NCI-H226 (cell line): Measurements from ENCODE around the gene IDH1.
"Not testable (repeated sequence)": the region's sequence is repeated elsewhere in the genome, so short reads cannot be mapped to it uniquely, and the experiment has no call there.

Experiments used
- DNase-seq: peaks from one replicate; pipeline ENCODE4 v3.0.0-alpha.2; 2015

The IDH1 gene

DNA sequence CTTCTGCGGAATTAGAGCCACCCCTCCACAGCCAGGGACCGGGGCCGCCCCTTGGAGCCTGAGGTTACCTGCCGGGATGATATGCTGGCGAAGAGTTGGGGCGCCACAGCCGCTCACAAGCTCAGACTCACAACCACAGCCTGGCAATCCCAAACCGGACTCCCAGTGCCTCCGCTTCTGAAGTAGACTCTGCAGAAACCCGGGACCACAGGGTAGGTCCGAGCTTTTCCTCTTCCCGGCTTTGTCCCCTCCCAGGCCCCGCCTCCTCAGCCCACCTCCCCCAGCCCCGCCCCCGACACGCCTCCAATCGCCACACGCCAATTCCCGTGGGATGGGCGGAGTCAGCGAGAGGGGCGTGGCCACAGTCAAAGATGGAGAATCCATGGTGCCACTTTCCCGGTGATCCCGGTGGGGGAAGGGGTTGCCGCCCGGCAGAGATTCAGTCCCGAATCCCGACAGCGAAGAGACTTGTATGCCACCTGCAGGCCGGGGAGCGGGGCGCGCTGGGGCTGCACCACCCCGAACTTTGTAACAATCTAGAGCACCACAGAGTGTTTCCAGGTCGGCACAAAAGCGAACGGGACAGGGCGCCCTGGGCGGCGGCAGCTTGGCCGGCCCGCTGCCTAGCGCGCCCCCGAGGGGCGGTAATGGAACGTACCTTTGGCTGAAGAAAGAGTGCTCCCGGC, at the start of gene IDH1:
Gene IDH1 (minus strand): TSS at position 201 of the 686 bp plus-strand sequence. CDS start 3,520 bp downstream, outside the sequence.
- DNase-seq = peak; percentile 65

DNA sequence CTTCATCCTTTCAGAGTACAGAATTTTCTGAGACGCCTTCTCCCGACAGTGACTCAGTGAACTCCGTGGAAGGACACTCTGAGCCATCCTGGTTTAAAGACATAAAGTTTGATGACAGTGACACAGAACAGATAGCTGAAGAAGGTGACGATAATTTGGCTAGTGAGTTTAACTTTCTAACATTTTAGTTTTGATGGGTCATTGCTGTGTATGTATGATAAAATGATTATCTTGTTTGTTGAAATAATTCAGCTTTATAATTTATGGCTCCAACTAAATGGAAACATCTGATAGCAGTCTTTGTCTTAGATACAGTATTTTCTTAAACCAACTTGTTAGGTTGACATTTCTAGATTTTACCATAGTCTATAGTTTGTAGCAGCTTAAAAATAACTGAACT, 49.3 kb upstream of the IDH1 start:
- no peak for DNase-seq

DNA sequence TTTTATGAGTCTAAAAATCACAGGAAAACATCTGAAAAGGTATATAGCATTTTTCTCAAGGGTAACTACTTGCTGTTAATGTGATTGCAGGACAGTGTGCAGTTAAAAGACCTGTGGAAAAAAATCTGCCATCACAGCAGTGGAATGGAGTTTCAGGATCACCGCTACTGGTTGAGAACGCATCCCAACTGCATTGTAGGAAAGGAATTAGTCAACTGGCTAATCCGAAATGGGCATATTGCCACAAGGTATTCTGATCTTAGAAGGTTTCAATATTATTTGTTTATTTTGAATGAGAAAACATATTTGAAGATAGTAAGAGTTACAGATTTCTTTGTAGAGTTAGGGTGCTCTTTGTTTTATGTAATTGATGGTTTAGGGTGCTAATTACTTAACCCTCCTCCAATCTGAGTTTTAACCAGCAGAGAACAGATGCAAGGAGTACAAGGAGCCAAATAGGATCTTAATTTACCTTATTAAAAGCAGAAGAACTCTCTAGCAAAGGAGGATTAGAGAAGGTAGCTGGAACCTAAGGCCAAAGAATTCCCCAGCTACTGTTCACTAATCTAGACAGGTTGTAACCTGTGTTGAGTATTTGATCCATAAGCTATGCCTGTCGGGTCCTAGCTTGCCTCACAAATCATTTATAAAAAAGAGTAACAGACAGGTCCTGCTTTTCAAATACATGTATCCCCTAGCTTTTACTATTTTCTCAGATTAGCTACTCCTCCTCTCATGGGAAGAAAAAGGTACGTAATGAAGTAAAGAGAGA, 46.2 kb upstream of the IDH1 start:
- no peak for DNase-seq

DNA sequence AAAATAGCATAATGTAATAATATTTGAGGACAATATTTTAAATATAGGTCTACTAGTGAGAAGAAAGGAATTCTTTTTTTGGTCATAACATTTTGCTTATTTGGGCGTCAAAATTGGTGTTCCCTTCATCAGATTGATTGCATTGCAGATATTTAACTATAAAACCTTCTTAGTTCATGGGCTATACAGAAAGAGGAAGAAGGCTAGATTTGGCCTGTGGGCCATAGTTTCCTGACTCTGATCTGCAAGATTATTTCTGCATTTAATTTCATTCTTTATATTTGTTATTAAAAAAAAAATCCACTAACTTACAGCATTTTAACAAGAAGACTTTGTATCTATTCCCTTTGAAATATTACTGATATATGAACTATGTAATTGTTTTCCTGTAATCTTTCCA, 43.1 kb upstream of the IDH1 start:
- DNase-seq = no peak

DNA sequence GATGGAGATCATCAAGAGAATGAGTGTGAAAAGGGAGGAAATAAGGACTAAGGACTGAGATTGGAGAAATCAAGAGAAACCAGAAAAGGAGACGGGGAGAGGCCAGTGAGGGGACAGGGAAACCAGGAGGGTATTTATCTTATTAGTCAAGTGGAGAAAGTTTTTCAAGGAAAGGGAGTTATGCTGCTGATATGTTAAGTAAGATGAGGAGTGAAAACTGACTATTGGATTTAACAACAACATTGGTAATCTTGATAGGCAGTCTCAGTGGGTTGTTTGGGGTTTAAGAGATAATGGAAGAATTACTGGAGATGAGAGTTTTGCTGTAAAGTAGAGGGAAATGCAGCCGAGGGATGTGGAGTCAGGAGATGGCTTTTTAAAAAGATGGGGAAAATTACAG, 41.7 kb upstream of the IDH1 start:
- no peak for DNase-seq

DNA sequence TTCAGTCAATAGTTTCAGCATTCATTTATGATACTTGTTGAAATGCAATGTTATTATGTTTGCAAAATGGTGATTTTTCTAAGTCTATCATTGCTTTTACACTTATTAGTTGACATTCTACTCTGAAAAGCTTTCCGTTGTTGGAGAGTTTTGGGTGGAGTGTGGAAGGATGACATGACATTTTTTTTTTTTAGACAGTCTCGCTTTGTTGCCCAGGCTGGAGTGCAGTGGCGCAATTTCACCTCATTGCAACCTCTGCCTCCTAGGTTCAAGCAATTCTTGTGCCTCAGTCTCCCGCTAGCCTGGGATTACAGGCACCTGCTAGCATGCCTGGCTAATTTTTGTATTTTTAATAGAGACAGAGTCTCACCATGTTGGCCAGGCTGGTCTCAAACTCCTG, 41.0 kb upstream of the IDH1 start:
- DNase-seq = no peak

DNA sequence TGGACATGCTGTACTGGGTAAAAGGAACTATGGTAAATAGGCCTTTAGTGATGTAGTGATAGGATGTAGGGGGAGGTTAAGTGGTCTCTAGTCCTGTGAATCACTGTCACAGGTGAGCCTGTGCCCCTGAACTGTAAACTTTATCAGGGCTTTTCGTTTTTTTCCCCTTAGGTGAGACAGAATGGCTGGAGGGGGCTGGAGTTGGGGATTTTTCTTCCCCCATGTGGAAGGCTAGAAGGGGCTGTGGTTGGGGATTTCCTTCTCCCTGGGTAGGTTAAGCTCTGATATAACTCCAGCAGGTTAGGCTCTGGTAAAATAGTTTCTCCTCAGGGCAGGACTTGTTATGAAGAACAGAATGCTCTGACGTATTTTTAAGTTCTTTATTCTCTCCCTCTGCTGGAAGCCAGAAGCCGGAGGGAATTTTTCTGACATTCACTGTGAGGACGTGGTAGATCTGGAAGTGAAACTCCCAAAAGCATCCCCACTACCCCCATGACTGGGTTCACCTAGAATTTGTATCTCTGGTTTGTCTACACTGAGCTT, 39.7 kb upstream of the IDH1 start:
- DNase-seq = no peak

DNA sequence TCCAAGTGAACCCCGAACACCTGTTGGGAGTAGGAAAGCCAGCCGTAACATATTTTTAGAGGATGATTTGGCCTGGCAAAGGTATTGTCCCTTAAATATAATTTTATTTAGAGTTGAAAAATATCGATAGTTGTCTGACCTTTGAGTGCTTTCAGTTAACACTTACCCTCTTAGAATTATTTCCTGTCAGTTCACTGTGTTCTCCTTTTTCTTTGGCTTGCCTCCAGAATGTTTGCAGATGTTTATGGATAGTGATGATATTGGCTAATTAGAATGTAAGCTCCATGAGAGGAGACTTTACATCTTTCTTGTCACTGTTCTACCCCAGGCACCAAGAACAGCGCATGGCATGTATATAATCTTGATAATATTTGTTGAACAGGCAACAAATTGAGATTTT, 31.0 kb upstream of the IDH1 start:
- DNase-seq = no peak

DNA sequence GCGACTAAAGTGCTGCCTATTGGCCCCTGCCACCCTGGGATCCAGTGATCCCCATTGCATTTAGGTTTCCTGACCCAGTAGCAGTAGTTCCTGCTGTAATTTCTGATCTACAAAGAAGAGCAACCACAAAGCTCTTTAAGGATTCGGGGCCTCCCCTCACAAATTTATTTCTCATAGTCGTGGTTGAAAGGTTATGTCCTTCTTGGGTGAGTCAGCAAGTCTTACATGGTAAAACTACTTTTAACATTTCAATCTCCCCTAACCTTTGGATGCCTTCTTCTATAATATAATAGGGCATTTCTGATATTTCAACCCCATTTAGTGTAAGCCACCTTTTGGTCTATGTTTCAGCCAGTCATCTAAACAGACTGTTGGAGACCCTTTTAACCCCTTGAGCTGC, 26.1 kb upstream of the IDH1 start:
- no peak for DNase-seq

DNA sequence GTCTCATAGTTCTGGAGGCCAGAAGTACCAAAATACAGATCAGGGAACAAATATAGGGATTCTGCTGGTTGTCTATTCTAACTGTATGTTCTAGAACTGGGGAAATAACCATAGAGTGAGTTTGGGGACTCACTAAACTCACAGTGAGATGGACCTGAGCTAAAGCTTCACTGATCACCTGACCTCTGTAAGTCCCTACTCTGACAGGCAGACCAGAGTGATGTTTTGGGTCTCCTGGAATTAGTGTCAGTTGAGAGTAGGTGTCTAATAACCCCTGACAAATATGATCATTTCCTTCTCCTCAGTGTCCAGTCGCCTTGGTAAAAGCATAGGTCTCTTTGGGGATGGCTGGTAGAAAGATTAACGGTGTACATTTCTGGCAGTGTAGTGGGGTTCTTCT, 25.4 kb upstream of the IDH1 start:
- no peak for DNase-seq

DNA sequence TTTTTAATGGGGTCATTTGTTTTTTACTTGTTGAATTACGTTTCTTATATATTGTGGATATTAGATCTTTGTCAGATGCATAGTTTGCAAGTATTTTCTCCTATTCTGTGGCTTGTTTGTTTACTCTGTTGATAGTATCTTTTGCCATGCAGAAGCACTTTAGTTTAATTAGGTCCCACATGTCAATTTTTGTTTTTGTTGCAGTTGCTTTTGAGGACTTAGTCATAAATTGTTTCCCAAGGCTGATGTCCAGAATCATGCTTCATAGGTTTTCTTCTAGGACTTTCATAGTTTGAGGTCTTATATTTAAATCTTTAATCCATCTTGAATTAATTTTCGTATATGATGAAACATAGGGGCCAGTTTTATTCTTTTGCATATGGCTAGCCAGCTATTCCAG, 24.4 kb upstream of the IDH1 start:
- no peak for DNase-seq

DNA sequence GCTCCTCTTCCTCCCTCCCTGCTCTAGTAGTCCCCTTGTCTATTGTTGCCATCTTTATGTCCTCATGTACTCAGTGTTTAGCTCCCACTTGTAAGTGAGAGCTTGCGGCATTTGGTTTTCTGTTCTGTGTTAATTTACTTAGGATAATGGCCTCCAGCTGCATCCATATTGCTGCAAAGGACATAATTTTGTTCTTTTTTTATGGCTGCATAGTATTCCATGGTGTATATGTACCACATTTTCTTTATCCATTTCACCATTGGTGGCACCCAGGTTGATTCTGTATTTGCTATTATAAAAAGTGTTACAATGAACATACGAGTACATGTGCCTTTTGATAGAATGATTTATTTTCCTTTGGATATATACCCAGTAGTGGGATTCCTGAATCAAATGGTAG, 23.7 kb upstream of the IDH1 start:
- DNase-seq = no peak

DNA sequence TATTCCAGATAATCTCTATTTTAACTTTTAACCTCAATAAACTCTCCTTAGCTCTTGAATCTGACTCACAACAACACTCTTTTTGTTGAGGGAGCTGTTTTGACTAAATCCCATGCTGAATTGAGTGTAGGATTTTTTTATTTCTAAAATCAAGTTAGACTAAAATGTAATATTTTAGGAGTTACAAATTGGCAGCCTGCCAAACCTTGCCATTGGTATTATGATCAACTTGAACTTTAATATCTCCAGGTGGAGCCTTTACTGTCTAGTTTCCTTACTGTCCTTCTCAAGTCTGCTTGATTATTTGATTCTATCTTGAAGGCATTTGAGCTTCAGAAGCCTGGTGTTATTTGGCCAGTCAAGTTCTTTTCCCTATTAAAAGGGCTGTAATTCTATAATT, 19.9 kb upstream of the IDH1 start:
- DNase-seq = no peak

DNA sequence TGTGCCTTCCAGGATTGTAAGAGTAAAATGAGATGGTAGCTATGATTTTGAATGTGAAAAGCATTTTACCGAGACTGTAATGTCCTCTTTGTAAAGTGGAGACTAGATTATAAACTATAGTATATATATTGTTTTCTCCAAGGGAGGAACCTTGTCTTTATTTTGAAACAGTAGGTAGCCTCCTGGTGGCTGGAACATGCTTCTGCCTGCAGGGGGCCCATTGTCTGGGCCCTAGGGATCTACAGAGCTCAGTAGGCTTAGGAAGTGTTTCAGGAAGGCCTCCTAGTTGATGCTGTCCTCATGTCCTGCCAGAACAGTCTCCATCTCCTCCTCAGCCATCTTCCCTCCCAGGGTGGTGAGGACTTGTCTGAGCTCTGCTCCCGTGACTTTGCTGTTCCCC, 14.2 kb upstream of the IDH1 start:
- no peak for DNase-seq

DNA sequence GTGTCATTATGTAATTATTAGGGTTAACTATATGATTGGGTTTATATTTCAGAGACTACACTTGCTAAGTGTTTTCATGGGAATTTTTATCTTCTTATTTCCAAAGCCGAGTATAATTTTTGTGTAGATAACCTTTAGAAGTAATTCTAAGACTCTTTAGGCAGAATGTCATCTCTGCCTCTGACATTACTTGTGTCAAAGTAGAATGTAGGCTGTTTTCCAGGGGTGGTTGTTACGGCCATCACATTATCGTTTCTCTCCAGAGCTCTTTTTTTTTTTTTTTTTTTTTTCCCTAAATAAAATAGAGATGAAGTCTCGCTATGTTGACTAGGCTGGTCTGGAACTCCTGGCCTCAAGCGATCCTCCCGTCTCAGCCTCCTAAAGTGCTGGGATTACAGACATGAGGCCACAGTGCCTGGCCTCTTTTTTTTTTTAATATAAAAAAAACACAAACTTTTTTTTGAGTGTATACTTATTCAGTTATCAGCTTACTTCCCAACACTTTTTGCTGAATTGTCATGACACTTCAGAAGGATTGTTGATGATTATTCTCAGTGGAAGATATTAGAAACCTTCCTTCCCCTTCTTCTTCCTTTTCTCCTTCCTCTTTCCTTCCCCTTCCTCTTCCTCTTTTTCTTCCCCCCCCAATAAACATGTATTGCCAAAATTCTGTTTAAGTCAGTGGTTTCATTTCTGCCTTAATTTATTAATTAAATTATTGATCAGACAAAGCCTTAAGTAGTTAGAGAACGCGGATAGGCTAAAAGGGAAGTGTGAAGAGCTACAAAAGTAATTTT, 13.5 kb upstream of the IDH1 start:
- no peak for DNase-seq

DNA sequence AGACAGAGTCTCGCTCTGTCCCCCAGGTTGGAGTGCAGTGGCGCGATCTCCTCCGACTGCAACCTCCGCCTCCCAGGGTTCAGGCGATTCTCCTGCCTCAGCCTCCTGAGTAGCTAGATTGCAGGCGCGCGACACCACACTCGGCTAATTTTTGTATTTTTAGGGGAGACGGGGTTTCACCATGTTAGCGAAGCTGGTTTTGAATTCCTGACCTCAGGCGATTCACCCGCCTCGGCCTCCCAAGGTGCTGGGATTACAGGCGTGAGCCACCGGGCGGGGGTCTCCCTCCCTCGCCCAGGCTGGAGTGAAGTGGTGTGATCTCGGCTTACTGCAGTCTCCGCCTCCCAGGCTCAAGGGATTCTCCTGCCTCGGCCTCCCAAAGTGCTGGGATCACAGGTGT, 12.7 kb upstream of the IDH1 start:
- DNase-seq = not testable (repeated sequence)

DNA sequence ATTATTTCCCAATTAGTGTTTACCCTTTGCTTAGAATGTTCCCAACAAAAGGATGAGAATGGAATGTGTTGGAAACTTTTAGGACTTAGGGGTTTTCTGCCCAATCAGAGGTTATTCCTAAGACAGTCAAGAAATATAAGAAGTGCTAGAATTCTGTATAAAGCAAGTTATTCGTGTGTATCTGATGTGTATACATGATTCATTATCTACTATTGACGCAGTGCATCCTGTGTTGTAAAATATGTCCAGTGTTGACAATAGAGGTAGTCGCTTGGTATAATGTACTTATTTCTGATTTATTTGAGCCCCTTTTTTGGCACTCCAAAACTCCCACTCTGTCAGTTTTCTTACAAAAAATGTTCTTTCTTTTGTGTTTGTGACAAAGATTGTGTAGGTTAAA, 12.1 kb upstream of the IDH1 start:
- no peak for DNase-seq

DNA sequence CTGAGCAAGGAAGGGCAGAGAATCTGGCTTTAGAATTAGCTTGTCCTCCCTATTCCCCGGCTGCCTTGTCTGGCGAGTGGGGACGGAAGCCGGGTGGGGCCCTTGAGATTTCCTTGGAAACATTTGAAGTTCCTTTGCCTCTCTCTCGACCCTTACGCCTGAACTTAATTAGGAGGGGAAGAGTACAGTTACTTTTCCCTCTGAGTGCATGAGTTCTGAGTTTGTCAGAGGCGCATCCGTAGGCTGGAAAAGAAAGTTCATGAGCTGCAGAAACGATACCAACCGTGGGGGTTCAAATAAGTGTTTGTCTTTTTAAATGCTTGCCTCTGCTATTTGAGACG, 11.7 kb upstream of the IDH1 start:
- DNase-seq = no peak

DNA sequence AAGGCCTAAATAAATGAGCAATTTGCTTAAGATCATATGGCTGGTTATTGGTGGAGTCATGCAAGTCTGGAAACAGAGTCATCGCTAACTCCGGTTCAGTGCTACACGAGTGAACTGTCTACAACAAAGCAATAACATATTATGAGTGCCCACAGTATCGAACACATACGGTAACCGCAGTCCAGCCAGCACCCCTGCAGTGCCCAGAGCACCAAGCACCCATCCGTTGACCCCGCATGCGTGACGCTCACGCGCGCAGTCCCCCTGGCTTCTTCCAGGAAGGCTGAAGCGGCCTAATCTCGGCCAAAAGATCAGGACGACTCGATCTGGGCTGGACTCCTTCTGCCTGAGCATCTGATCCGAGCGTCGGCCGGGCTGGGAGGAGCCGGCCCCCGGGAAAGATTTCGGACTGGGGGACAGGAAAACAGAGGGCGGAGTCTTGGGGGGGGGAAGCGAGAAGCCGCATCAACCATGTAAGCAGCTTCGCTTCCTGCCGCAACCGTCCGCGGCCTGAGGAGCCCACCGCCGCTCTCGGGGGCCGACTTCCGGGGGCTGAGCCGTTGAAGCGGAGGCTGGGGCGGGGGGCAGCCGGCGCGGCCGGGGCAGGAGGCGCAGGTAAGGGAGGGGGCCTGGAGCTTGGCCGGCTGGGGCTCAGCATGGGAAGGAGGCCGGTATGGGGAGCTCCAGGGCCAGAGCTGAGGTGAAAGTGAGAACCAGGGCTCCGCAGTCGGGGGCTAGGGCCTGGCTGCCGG, 11.1 kb upstream of the IDH1 start, which contains the start of gene PIKFYVE:
Gene PIKFYVE (plus strand): TSS at position 455 of the 752 bp plus-strand sequence. CDS start 5,265 bp downstream, outside the sequence.
- peak; percentile 90 for DNase-seq

DNA sequence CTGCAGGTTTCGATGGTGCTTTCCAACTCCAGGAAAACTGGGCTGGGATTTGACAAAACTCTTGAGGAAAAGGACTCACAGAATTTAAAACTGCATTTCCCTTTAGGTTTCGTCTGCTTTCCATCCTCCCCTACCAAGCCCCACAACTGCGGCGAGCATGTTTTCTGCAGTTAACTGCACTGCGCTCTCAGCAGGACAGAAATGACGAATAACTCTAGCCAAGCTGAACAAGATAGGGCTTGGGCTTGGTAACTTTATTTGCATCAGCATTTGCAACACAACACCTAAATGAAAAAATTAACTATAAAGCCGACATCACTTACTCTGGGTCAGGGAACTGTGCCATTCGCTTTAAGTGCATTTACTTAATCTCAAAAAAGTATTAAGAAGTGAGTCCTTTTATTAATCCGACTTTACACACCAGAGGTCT, 10.5 kb upstream of the IDH1 start:
- DNase-seq = peak; percentile 2

DNA sequence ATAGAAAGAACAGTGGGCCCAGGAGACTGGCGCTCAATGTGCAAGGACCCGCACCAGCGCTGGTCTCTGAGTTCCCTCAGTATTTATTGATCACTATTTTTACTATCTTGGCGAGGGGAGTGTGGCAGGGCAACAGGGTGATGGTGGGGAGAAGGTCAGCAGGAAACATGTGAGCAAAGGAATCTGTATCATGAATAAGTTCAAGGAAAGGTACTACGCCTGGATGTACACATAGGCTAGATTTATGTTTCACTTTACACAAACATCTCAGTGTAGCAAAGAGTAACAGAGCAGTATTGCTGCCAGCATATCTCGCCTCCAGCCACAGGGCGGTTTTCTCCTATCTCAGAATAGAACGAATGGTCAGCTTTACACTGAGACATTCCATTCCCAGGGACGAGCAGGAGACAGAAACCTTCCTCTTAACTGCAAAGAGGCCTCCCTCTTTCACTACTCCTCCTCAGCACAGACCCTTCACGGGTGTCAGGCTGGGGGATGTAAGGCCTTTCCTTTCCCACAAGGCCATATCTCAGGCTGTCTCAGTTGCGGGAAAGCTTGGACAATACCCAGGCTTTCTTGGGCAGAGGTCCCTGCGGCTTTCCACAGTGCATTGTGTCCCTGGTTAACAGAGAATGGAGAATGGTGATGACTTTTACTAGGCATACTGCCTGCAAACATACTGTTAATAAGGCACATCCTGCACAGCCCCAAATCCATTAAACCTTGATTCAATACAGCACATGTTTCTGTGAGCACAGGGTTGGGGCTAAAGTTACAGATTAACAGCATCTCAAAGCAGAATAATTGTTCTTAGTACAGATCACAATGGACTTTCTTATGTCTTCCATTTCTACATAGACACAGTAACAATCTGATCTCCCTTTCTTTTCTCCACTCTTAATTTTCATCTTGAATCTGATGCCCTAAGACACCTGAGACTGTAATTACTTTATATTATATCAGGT, 2.3 kb upstream of the IDH1 start:
- not testable (repeated sequence) for DNase-seq
